HFFc6 (cell line): ENCODE data around the gene ARID5B. TPM values are rescaled to one million over a fixed set of nuclear protein-coding genes. Genes with fewer than 3 reads are reported as not detected.
A peak's percentile ranks its signal among the peaks of the same experiment; 100 is the strongest.

ENCODE experiments used
- DNase-seq: peaks from one replicate; pipeline ENCODE4 v3.0.0-alpha.2; 2018
- H3K27ac Mint-ChIP-seq: 2 replicates; pipeline ENCODE4 v1.8.0; 2020; ENCODE audit warnings: mild to moderate bottlenecking, mixed read lengths
- H3K27me3 Mint-ChIP-seq: 2 replicates; pipeline ENCODE4 v1.8.0; 2021; ENCODE audit warnings: mild to moderate bottlenecking, moderate library complexity, mixed read lengths; ENCODE audit not compliant: insufficient read depth
- H3K36me3 Mint-ChIP-seq: 2 replicates; pipeline ENCODE4 v1.8.0; 2021; ENCODE audit warnings: low read depth, mixed read lengths
- H3K4me1 Mint-ChIP-seq: 2 replicates; pipeline ENCODE4 v1.8.0; 2020; ENCODE audit warnings: low read depth, mixed read lengths
- H3K4me3 Mint-ChIP-seq: 2 replicates; pipeline ENCODE4 v1.8.0; 2020; ENCODE audit warnings: mild to moderate bottlenecking, moderate library complexity, mixed read lengths
- H3K9me3 Mint-ChIP-seq: 2 replicates; pipeline ENCODE4 v1.8.0; 2020; ENCODE audit warnings: mild to moderate bottlenecking, mixed read lengths
- total RNA-seq, 6 experiments: library from RNA; stranded (reverse); fragmentation: NEBNext Ultra II Directional; extraction: Animal tissue kit (Norgen Biotek cat#: 25700); gene quantifications; 2 replicates in 1 of 6; 3 replicates in 5 of 6; pipeline ENCODE4 v1.2.3, GENCODE V29; 2021
- TF ChIP-seq, protein P1 (sequence below): fragments of 200-600 bp; sonication (generic); IDR thresholded peaks from 2 replicates; pipeline ENCODE4 v1.5.0; 2021; ENCODE audit warnings: antibody characterized with exemption, mild to moderate bottlenecking

The ARID5B gene
- total RNA-seq, 6 experiments from 2014 or later: 102 to 142 (median 131) TPM

GRCh38 chr10:61890881-61891409, 10.6 kb upstream of the ARID5B start:
- DNase-seq: no peak
- Mint-ChIP-seq H3K27me3 (peaks cover 2% of the 10 kb centered on the region; the same call in 1 of the 2 replicates), H3K4me3 (0 out of 2 replicates have a peak overlapping the region, but pooled peaks have one; percentile 21), H3K27ac (no peak overlapping the region), H3K4me1 (peaks cover 39% of the 10 kb centered on the region), H3K36me3 (no peaks in the 10 kb centered on the region), H3K9me3 (no peaks in the 10 kb centered on the region)
- TF ChIP-seq, protein P1, sequence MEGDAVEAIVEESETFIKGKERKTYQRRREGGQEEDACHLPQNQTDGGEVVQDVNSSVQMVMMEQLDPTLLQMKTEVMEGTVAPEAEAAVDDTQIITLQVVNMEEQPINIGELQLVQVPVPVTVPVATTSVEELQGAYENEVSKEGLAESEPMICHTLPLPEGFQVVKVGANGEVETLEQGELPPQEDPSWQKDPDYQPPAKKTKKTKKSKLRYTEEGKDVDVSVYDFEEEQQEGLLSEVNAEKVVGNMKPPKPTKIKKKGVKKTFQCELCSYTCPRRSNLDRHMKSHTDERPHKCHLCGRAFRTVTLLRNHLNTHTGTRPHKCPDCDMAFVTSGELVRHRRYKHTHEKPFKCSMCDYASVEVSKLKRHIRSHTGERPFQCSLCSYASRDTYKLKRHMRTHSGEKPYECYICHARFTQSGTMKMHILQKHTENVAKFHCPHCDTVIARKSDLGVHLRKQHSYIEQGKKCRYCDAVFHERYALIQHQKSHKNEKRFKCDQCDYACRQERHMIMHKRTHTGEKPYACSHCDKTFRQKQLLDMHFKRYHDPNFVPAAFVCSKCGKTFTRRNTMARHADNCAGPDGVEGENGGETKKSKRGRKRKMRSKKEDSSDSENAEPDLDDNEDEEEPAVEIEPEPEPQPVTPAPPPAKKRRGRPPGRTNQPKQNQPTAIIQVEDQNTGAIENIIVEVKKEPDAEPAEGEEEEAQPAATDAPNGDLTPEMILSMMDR: no peak

DNA sequence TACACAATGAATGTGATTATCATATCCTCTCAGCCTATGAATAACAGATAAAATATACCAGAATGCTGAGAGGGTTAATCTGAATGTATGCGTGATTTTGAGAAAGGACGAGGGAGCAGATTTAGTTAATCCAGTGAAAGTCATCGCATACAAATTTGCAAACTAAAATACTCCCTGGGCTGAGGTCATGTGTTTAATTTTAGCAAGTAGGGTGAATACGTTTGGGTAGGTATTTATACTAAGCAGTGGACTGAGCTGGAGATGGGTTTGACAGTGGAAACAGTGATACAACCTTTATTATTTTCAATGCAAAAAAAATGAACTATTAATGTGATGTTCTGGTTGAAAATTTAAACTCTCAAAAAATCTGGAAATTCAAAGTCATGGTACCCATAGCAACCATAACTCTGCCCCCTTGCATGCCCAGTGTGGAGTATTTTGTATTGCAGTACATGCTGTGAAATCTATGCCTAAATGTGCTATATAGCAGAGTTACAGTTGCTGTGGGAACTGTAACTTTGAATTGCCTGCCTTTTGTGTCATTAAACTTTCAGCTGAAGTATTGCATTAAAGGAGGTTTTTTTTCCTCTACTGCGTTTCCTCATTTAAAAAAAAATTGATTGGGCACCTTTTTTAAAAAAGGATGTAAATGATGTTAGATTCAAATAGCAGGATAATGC, 9.5 kb upstream of the ARID5B start:
- H3K4me1 Mint-ChIP-seq: peaks cover 50% of the 10 kb centered on the region
- H3K27me3 Mint-ChIP-seq: peaks cover 2% of the 10 kb centered on the region; the same call in 1 of the 2 replicates
- TF ChIP-seq, protein P1: no peak
- no peak for DNase-seq
- no peaks in the 10 kb centered on the region for H3K9me3 Mint-ChIP-seq
- H3K36me3 Mint-ChIP-seq: no peaks in the 10 kb centered on the region
- H3K27ac Mint-ChIP-seq: no peak overlapping the region
- no peak overlapping the region for H3K4me3 Mint-ChIP-seq

DNA sequence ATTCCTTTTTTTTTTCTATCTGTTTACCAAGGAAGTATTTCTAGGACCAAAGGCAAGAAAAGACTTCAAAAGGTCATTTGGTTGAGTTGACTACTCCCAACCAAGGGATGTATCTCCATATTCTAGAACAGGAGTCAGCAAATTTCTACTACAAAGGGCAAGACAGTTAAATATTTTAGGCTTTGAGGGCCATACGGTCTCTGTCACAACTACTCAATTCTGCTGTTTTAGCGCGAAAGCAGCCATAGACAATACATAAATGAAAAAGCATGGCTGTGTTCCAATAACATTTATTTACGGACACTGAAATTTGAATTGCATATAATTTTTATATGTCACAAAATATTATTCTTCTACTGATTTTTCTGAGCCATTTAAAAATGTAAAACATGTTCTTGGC, 8.5 kb upstream of the ARID5B start:
- no peaks in the 10 kb centered on the region for H3K36me3 Mint-ChIP-seq
- no peaks in the 10 kb centered on the region for H3K9me3 Mint-ChIP-seq
- TF ChIP-seq, protein P1: no peak
- no peak overlapping the region for H3K4me3 Mint-ChIP-seq
- no peak overlapping the region for H3K27ac Mint-ChIP-seq
- peaks cover 2% of the 10 kb centered on the region; the same call in 1 of the 2 replicates for H3K27me3 Mint-ChIP-seq
- DNase-seq: no peak
- H3K4me1 Mint-ChIP-seq: peaks cover 59% of the 10 kb centered on the region

GRCh38 chr10:61894133-61894532, 7.4 kb upstream of the ARID5B start:
- peaks cover 2% of the 10 kb centered on the region for H3K27me3 Mint-ChIP-seq
- no peaks in the 10 kb centered on the region for H3K36me3 Mint-ChIP-seq
- TF ChIP-seq, protein P1: no peak
- peaks cover 60% of the 10 kb centered on the region for H3K4me1 Mint-ChIP-seq
- no peak overlapping the region for H3K27ac Mint-ChIP-seq
- no peak for DNase-seq
- no peak overlapping the region for H3K4me3 Mint-ChIP-seq
- no peaks in the 10 kb centered on the region for H3K9me3 Mint-ChIP-seq

DNA sequence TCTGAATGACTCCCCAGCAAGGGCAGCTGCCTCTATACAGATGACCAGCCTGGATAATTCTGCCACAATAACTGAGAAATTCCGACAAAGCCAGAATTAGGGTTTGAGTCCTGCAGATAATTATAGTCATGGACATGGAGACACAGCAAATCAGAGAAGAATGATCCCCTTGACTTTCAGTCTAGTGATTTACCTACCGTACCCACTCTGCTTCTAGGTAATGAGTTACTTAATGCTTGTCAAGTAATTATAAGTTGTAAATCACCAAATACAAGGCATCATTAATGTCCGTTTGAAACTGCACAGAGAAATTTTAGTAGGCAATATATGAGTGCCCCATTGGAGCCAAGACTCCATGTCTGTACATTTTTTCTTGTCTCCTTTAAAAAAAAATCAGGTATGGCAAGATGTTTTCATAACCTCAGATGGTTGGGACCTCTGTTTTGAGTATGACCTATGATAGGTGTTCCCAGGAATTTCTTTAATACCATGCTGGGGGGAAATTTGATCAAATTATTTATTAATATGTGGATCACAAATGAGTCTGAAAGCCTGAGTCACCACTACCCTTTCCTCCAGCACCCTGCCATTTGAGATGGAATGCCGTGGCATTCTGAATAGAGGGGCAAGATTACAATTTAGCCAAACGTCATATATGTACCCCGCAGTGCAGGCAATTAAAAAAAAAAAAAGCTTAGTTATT, 5.5 kb upstream of the ARID5B start:
- TF ChIP-seq, protein P1: no peak
- peaks cover 53% of the 10 kb centered on the region for H3K4me1 Mint-ChIP-seq
- no peaks in the 10 kb centered on the region; the same call in 1 of the 2 replicates for H3K27me3 Mint-ChIP-seq
- H3K4me3 Mint-ChIP-seq: no peak overlapping the region
- H3K36me3 Mint-ChIP-seq: no peaks in the 10 kb centered on the region
- DNase-seq: no peak
- H3K27ac Mint-ChIP-seq: no peak overlapping the region; the same call in 1 of the 2 replicates
- H3K9me3 Mint-ChIP-seq: no peaks in the 10 kb centered on the region
